IMR-90 (cell line): Measurements from ENCODE around the gene LARP4B.

Experiments used
- BHLHE40 ChIP-seq: fragments of 150-350 bp; IDR thresholded peaks from 2 replicates; pipeline ENCODE4 v1.6.1; 2016; ENCODE audit warnings: mild to moderate bottlenecking, low read depth, low read length
- CEBPB ChIP-seq: IDR thresholded peaks from 2 replicates; pipeline ENCODE4 v1.6.1; 2012; ENCODE audit warnings: low read depth, low read length, improper control_type of control experiment
- CTCF ChIP-seq: conservative IDR thresholded peaks from 2 replicates; pipeline ENCODE4 v1.5.1; 2012; ENCODE audit warnings: mild to moderate bottlenecking, low read depth, low read length, improper control_type of control experiment
- FOS ChIP-seq: fragments of 150-350 bp; IDR thresholded peaks from 2 replicates; pipeline ENCODE4 v1.6.1; 2016; ENCODE audit warnings: low read depth, low read length
- MAFK ChIP-seq: IDR thresholded peaks from 2 replicates; pipeline ENCODE4 v1.6.1; 2012; ENCODE audit warnings: low read depth, low read length, improper control_type of control experiment
- MAZ ChIP-seq: IDR thresholded peaks from 2 replicates; pipeline ENCODE4 v1.6.1; 2012; ENCODE audit warnings: low read depth, mild to moderate bottlenecking, low read length, improper control_type of control experiment, moderate library complexity, borderline replicate concordance
- MXI1 ChIP-seq: IDR thresholded peaks from 2 replicates; pipeline ENCODE4 v1.6.1; 2012; ENCODE audit warnings: low read depth, mild to moderate bottlenecking, low read length, moderate library complexity, borderline replicate concordance
- POLR2A ChIP-seq: IDR thresholded peaks from 2 replicates; pipeline ENCODE4 v1.6.1; 2012; ENCODE audit warnings: mild to moderate bottlenecking, low read depth, low read length
- RAD21 ChIP-seq: IDR thresholded peaks from 2 replicates; pipeline ENCODE4 v1.6.1; 2012; ENCODE audit warnings: low read length, improper control_type of control experiment
- RFX5 ChIP-seq: IDR thresholded peaks from 2 replicates; pipeline ENCODE4 v1.8.0; 2012; ENCODE audit warnings: low read depth, mild to moderate bottlenecking, low read length, moderate library complexity
- USF2 ChIP-seq: fragments of 150-350 bp; IDR thresholded peaks from 2 replicates; pipeline ENCODE4 v1.6.1; 2017; ENCODE audit warnings: mild to moderate bottlenecking, antibody characterized with exemption, low read length, low read depth

DNA sequence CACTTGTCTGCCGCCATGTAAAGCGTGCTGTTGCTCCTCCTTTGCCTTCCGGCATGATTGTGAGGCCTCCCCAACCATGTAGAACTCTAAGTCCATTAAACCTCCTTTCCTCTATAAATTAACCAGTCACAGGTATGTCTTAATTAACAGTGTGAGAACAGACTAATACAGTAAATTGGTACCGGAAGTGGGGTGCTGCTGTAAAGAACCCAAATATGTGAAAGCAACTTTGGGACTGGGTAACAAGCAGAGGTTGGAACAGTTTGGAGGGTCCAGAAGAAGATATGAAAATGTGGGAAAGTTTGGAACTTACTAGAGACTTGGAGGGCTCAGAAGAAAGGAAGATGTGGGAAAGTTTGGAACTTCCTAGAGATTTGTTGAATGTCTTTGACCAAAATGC lies 135.3 kb downstream of the LARP4B start:
- TF ChIP-seq CTCF, result no peak
- no peak for TF ChIP-seq POLR2A
- no peak for TF ChIP-seq RAD21
- no peak for TF ChIP-seq MAZ
- no peak for TF ChIP-seq MAFK
- TF ChIP-seq FOS, result no peak
- TF ChIP-seq BHLHE40, result no peak
- TF ChIP-seq MXI1, result no peak
- TF ChIP-seq RFX5, result no peak
- TF ChIP-seq USF2, result no peak
- no peak for TF ChIP-seq CEBPB
